ENCODE results near the gene PPFIBP1.

DNA sequence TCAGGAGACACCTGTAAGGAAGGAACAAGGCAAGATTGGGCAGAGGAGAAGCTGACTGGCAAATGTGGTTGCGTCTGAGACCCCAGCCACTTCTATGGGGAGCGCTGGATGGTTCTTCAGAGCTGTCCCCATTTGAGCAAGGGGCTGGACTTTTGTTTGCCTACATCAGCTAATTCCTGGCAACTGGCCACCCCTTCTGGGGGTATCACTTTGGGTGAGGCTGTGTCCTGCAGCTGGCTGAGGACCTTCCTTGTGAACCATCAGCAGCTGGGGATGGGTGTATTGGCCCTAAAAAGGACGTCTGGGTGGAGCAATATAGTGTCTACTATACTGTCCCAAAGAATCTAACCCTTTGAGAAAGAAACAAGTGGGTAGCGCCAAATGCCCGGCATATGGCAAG, 23.6 kb downstream of the PPFIBP1 start:
- TF ChIP-seq, protein P1, sequence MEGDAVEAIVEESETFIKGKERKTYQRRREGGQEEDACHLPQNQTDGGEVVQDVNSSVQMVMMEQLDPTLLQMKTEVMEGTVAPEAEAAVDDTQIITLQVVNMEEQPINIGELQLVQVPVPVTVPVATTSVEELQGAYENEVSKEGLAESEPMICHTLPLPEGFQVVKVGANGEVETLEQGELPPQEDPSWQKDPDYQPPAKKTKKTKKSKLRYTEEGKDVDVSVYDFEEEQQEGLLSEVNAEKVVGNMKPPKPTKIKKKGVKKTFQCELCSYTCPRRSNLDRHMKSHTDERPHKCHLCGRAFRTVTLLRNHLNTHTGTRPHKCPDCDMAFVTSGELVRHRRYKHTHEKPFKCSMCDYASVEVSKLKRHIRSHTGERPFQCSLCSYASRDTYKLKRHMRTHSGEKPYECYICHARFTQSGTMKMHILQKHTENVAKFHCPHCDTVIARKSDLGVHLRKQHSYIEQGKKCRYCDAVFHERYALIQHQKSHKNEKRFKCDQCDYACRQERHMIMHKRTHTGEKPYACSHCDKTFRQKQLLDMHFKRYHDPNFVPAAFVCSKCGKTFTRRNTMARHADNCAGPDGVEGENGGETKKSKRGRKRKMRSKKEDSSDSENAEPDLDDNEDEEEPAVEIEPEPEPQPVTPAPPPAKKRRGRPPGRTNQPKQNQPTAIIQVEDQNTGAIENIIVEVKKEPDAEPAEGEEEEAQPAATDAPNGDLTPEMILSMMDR (IDR thresholded peaks at IDR 0.05; ENCODE audit: low read depth, low read length) = no peak
- no peak for TF ChIP-seq POLR2A (IDR thresholded peaks at IDR 0.05; ENCODE audit: extremely low read depth, insufficient read length)
- TF ChIP-seq, protein P2, sequence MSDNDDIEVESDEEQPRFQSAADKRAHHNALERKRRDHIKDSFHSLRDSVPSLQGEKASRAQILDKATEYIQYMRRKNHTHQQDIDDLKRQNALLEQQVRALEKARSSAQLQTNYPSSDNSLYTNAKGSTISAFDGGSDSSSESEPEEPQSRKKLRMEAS (IDR thresholded peaks at IDR 0.05; ENCODE audit: low read depth, low read length) = no peak
